Activated CD8-positive, alpha-beta memory T cell treated with anti-CD3 and anti-CD28 coated beads, Interleukin-2, amount 50 U/mL, for 24 hours (primary cell): Measurements from ENCODE around the gene FLVCR1.

Experiments
- DNase-seq: peaks from one replicate; pipeline ENCODE4 v3.0.0-alpha.2; 2020; ENCODE audit errors: extremely low read depth

Gene FLVCR1

GRCh38 chr1:212945463-212946160 lies 87.5 kb downstream of the FLVCR1 start:
- no peak for DNase-seq

DNA sequence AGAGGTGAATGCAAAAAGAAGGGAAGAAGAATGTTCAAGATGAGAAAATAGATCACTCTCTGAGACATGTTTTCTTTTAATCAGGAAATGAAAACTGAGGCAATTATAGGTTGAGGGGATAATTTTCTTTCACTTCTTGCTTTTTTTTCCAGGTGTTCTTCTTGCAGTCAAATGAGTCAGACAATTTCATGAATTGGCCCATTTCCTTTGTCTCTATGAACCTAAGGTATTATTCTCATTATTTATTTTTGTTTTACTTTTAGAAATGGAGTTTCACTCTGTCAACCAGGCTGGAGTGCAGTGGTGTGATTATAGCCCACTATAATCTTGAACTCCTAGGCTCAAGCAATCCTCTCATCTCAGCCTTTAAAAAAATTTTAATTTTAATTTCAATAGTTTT lies 88.8 kb downstream of the FLVCR1 start:
- DNase-seq: no peak
